Ecto neural progenitor cell (in vitro differentiated cells): ENCODE results near the gene KHDRBS1.
"Not testable (repeated sequence)": the region's sequence is repeated elsewhere in the genome, so short reads cannot be mapped to it uniquely, and the experiment has no call there.

ENCODE experiments used
- DNase-seq: peaks from one replicate; pipeline ENCODE4 v3.0.0-alpha.2; 2018; ENCODE audit warnings: low spot score

Gene KHDRBS1

GRCh38 chr1:32014199-32014947 lies 705 bp downstream of the KHDRBS1 start:
- DNase-seq = peak; percentile 66

DNA sequence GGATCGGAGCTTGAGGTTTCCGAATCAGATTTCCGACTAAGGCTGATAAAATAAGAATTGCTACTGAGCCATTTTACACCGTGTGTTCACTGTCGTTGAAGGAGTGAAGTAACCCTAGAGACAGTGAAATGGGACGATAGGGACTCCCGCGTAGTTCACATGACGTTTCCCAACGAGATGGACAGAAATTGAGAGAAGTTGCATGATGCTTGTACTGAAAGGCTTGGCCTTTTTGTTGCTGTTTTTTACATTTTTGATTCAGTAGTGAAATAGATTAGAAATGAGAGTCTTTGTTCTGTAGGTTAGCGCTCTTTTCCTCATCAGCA lies 1.2 kb downstream of the KHDRBS1 start:
- no peak for DNase-seq

GRCh38 chr1:32020339-32020738 lies 6.7 kb downstream of the KHDRBS1 start:
- no peak for DNase-seq

- not testable (repeated sequence) for DNase-seq
Measured at GRCh38 chr1:32021574-32022018, 7.9 kb downstream of the KHDRBS1 start.

- no peak for DNase-seq
Measured at GRCh38 chr1:32023351-32023750, 9.7 kb downstream of the KHDRBS1 start.

- no peak for DNase-seq
Measured at GRCh38 chr1:32025515-32025914, 11.8 kb downstream of the KHDRBS1 start.

GRCh38 chr1:32028746-32029145 lies 15.1 kb downstream of the KHDRBS1 start:
- no peak for DNase-seq

- DNase-seq = no peak
Measured at GRCh38 chr1:32031578-32032274, 18.1 kb downstream of the KHDRBS1 start.

GRCh38 chr1:32032275-32032615 lies 18.6 kb downstream of the KHDRBS1 start:
- no peak for DNase-seq

GRCh38 chr1:32035119-32035518 lies 21.5 kb downstream of the KHDRBS1 start:
- DNase-seq = no peak

DNA sequence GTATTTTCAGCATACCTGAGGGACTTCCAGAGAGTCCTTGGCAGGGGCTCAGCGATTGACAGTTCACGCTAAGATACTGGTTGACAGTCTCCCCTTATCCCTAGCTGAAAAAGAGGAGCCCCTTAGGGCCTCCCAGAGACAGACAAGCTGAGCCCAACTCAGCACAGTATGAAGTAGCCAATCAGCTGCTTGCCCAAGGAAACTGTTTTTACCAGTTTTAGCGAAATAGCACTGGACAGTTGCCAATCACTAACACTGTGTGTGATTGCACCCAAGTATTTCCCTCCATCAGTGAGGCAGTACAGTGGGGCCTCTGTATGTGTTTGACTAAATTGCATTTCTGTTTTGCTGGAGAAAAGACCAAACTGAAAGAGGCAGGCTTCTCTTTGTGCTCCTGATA lies 27.0 kb downstream of the KHDRBS1 start:
- DNase-seq = no peak

GRCh38 chr1:32042330-32042729 lies 28.7 kb downstream of the KHDRBS1 start:
- no peak for DNase-seq

GRCh38 chr1:32044234-32044633 lies 30.6 kb downstream of the KHDRBS1 start:
- DNase-seq = no peak

- no peak for DNase-seq
Measured at GRCh38 chr1:32045772-32046171, 32.1 kb downstream of the KHDRBS1 start.

DNA sequence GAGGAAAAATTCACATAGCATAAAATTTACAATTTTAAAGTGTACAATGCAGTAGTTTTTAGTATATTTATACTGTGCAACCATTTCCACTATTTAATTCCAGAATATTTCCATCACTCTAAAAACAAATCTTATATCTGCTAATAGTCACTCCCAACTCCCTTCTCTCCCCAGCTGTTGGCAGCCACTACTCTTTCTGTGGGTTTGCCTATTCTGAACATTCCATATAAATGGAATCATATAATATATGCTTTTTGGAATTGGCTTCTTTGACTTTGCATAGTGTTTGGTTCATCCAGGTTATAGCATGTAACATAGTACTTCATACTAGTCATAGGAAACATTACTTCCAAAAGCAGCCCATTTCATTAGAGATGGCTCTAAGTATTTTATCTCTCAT lies 34.0 kb downstream of the KHDRBS1 start:
- DNase-seq = no peak

DNA sequence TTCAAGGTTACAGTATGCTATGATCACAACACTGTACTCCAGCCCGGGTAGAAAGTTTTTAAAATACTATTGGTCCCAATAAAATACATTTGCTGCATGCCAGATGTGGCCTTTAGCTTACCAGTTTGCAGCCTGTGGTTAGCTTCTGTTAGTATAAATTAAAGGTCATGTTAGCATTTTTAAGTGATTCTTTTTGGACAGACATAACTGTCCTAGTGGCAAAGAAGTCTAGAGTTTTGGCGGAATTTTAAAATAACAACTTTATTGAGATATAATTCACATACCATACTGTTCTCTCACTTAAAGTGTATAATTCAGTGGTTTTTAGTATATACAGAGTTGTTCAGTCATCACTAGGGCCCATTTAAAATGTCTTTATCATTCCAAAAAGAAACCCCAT lies 34.8 kb downstream of the KHDRBS1 start:
- DNase-seq = no peak

GRCh38 chr1:32051706-32052105 lies 38.0 kb downstream of the KHDRBS1 start:
- DNase-seq = no peak

GRCh38 chr1:32052887-32053286 lies 39.2 kb downstream of the KHDRBS1 start:
- no peak for DNase-seq

DNA sequence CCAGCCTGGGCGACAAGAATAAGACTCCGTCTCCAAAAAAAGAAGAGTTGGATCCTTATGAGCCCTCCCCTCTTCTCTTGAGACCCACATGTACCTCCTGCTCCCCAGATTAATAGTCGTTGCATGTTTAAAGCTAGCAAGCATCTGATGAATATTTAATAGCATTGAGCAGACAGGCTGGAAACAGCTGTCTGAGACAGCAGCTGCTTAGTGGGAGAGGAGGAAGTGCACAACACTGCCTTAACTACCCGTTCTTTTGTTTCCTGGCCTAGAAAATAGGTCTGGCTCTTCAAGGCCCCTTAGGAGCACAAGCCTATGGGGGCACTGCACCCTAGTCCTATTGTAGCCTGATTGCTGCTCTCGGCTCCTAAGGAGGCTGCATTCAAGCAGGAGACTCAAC lies 41.7 kb downstream of the KHDRBS1 start:
- no peak for DNase-seq

DNA sequence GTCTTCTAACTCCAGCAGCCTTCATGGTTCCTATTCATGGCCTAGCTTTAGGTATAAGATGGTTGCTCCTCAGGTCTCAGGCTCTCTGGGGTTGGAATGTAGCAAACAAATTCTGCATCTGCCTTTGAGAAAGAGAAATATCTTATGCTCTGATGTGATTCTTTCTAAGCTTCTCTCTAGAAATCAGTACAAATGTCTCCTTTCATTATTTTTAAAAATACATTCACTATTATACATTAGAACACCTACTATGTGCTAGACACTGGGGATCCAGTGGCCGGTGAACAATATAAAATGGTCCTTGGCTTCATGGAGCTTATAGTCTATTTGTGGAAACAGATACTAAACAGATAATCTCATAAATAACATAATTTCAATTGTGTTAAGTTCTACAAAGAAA lies 42.9 kb downstream of the KHDRBS1 start:
- no peak for DNase-seq

DNA sequence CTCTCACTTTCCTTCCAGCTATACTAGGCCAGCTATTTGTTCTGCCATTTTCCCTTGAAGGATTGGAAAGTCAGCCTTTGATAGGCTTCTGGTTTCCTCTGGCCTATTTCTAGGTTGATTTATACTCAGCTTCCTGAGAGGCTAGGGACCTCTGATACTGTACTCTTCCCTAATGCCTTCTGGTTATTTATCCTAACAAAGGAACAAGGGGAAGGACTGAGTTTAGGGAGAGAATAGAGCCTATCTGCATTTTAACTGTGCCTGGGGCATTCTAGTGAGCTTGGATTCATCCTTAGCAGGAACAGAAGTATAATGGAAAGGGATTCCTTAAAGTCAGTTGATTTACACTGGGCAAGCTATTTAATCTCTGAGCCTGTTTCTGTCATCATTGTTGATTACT lies 47.2 kb downstream of the KHDRBS1 start:
- no peak for DNase-seq

- DNase-seq = no peak
Measured at GRCh38 chr1:32062867-32063230, 49.2 kb downstream of the KHDRBS1 start.

GRCh38 chr1:32063261-32063681 lies 49.6 kb downstream of the KHDRBS1 start:
- DNase-seq = no peak
